B cell (primary cell): ENCODE results near the gene HBS1L. TPM values are rescaled to one million over a fixed set of nuclear protein-coding genes. Genes with fewer than 3 reads are reported as not detected.

Source experiments
- ATAC-seq: fragments of 200-7000 bp; cut with Tn5 transposase; one replicate; pipeline ENCODE4 v1.10.0; 2021; ENCODE audit warnings: low read depth, mild to moderate bottlenecking, moderate number of reproducible peaks, moderate library complexity
- CTCF ChIA-PET: fragments of 350-600 bp; sonication (Branson Sonifier 250); formaldehyde crosslinking; loops from one replicate; lab custom pipeline; 2021; ENCODE audit warnings: antibody characterized with exemption, inconsistent platforms; lab: Charles Lee
- POLR2A ChIA-PET: fragments of 350-600 bp; sonication (Branson Sonifier 250); formaldehyde crosslinking; loops from one replicate; lab custom pipeline; 2021; ENCODE audit warnings: antibody characterized with exemption; lab: Charles Lee
- DNase-seq: peaks from one replicate; pipeline ENCODE4 v3.0.0; 2013
- H2AFZ ChIP-seq: 2 replicates; pipeline ENCODE4 v1.6.1; 2012; ENCODE audit warnings: mild to moderate bottlenecking, low read depth, low read length; ENCODE audit not compliant: insufficient read depth, poor library complexity, severe bottlenecking
- H3K27ac ChIP-seq, 2 donors: 1 replicate in 1 of 2; 2 replicates in 1 of 2; pipeline ENCODE4 v1.5.1; 2012 to 2013; ENCODE audit warnings: low read length in 2 of 2, mild to moderate bottlenecking in 2 of 2, moderate library complexity in 1 of 2
- H3K27me3 ChIP-seq, 4 experiments: fragments of 200-600 bp in 1 of 4; sonication (generic) in 1 of 4; replicated peaks in 1 of 4; 1 replicate in 2 of 4; 2 replicates in 2 of 4; pipeline versions ENCODE4 v1.6.1 to v1.7.0; 2013 to 2016; ENCODE audit warnings: low read length in 3 of 4, mild to moderate bottlenecking in 2 of 4, mixed read lengths in 1 of 4, moderate library complexity in 1 of 4; ENCODE audit not compliant: insufficient read depth in 4 of 4, control insufficient read depth in 3 of 4; ENCODE audit errors: control extremely low read depth in 1 of 4
- H3K36me3 ChIP-seq, 2 experiments: replicated peaks in 1 of 2; 1 replicate in 1 of 2; 2 replicates in 1 of 2; pipeline versions ENCODE4 v1.6.1 to v1.7.1; 2013; ENCODE audit warnings: low read length in 1 of 2; ENCODE audit not compliant: insufficient read depth in 2 of 2, control insufficient read depth in 1 of 2; ENCODE audit errors: control extremely low read depth in 1 of 2, extremely low read depth in 1 of 2
- H3K4me1 ChIP-seq, 2 donors: fragments of 200-600 bp in 1 of 2; sonication (generic) in 1 of 2; 1 replicate in 1 of 2; 2 replicates in 1 of 2; pipeline versions ENCODE4 v1.5.1 to v1.6.1; 2013 to 2017; ENCODE audit warnings: low read length in 2 of 2; ENCODE audit not compliant: control insufficient read depth in 2 of 2, insufficient read depth in 2 of 2
- H3K4me2 ChIP-seq: replicated peaks from 2 replicates; pipeline ENCODE3; 2012; ENCODE audit warnings: mild to moderate bottlenecking, low read depth, low read length; ENCODE audit not compliant: poor library complexity, severe bottlenecking
- H3K4me3 ChIP-seq, 5 experiments: fragments of 200-600 bp in 1 of 5; sonication (generic) in 1 of 5; 1 replicate in 3 of 5; 2 replicates in 2 of 5; pipeline versions ENCODE4 v1.5.1 to v1.7.0; 2011 to 2016; ENCODE audit warnings: low read length in 4 of 5, mild to moderate bottlenecking in 4 of 5, low read depth in 2 of 5, control low read depth in 1 of 5, moderate library complexity in 1 of 5; ENCODE audit not compliant: insufficient read depth in 1 of 5; ENCODE audit errors: control extremely low read depth in 1 of 5, extremely low read depth in 1 of 5
- H3K79me2 ChIP-seq: fragments of 200-600 bp; sonication (generic); one replicate; pipeline ENCODE4 v1.6.0; 2016; ENCODE audit warnings: low read length; ENCODE audit not compliant: control insufficient read depth, insufficient read depth
- H3K9ac ChIP-seq: fragments of 200-600 bp; sonication (generic); 2 replicates; pipeline ENCODE4 v1.6.1; 2017; ENCODE audit warnings: mild to moderate bottlenecking, low read length, moderate library complexity
- H3K9me3 ChIP-seq, 3 donors: one replicate each; pipeline versions ENCODE4 v1.6.1 to v1.7.1; 2013; ENCODE audit warnings: low read length in 2 of 3; ENCODE audit not compliant: control insufficient read depth in 2 of 3, insufficient read depth in 1 of 3; ENCODE audit errors: control extremely low read depth in 1 of 3
- H4K20me1 ChIP-seq: 2 replicates; pipeline ENCODE4 v1.6.0; 2012; ENCODE audit warnings: mild to moderate bottlenecking, low read length; ENCODE audit not compliant: insufficient read depth, control insufficient read depth, poor library complexity, severe bottlenecking
- H3K27ac Mint-ChIP-seq: one replicate; pipeline ENCODE4 v1.8.0; 2021; ENCODE audit warnings: mixed read lengths
- H3K27me3 Mint-ChIP-seq: one replicate; pipeline ENCODE4 v1.8.0; 2021; ENCODE audit warnings: mixed read lengths
- H3K4me1 Mint-ChIP-seq: one replicate; pipeline ENCODE4 v1.8.0; 2021; ENCODE audit warnings: mixed read lengths
- H3K4me3 Mint-ChIP-seq: one replicate; pipeline ENCODE4 v1.8.0; 2021; ENCODE audit warnings: mixed read lengths
- H3K9me3 Mint-ChIP-seq: one replicate; pipeline ENCODE4 v1.8.0; 2022; ENCODE audit warnings: mixed read lengths; ENCODE audit not compliant: insufficient read depth
- EZH2 ChIP-seq: IDR thresholded peaks from 2 replicates; pipeline ENCODE4 v1.6.1; 2012; ENCODE audit warnings: borderline replicate concordance, low read depth, mild to moderate bottlenecking, moderate library complexity, low read length; ENCODE audit not compliant: insufficient read depth, poor library complexity, severe bottlenecking
- WGBS: methylation state at CpG from one replicate; pipeline ENCODE4 v1.1.5; 2013; ENCODE audit warnings: missing lambda C conversion rate; ENCODE audit not compliant: insufficient coverage; 5-methylcytosine and 5-hydroxymethylcytosine counted together
- intact Hi-C: fragments of 100-400 bp; cut with micrococcal nuclease; formaldehyde crosslinking; loops from one replicate; pipeline ENCODE4 v1.10.0; 2022
- polyA plus RNA-seq: library from polyadenylated mRNA; depleted of rRNA; stranded (reverse); fragments of >200 nt; gene quantifications from 2 replicates; pipeline ENCODE4 v1.2.3, GENCODE V29; 2012
- total RNA-seq, 2 donors: library from RNA; stranded (reverse); fragments of 120-200 nt in 1 of 2; gene quantifications; 1 replicate in 1 of 2; 2 replicates in 1 of 2; pipeline versions ENCODE4 v1.2.3 to v1.2.4, GENCODE V29; 2013 to 2022
- TF ChIP-seq, protein P1 (sequence below): fragments of 200-600 bp; IDR thresholded peaks from one replicate; pipeline ENCODE4 v1.8.0; 2022; ENCODE audit warnings: antibody characterized with exemption, mild to moderate bottlenecking

Gene HBS1L
- total and polyA plus RNA-seq, 2 donors (not counting 1 experiment from before 2014, with no cell fraction given), result 10.3 to 58.2 TPM

DNA sequence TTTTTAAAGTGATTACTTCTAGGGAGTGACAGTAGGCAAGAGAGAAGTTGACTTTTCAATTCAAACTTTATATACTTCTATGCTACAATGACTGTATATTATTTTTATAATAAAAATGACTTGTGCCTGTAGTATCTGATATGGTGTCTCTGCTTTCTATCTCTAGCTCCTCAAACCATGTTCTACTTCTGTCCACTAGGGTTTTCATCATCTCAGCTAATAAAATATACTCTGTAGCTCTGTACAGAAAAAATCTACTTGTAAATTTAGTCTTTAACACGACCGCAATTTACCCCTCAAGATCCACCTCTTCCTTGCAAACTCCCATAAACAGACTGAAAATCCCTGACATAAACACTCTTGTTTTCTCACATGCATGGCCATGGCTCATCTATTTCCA, 42.3 kb downstream of the HBS1L start:
- intact Hi-C loops, result no loop called here

DNA sequence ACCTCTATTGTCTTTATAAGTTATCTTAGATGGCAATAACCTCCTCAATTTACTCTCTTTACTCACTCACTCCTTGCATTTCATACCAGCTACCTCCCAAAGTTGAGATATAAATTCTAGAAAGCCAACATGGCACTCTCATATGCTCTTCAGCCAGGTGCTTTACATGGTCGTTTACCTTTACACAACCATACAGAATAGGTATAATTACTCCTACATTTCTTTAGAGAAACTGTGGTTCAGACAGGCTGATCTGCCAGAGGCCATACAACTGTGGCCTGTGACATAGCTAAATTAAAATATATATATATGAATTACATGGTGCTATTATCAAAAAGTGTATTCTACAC, 45.7 kb downstream of the HBS1L start:
- H3K36me3 ChIP-seq, result peaks cover 6 to 8% of the 10 kb centered on the region in 2 experiments
- Mint-ChIP-seq H3K9me3 (no peaks in the 10 kb centered on the region), H3K4me3 (no peak overlapping the region), H3K4me1 (peaks cover 20% of the 10 kb centered on the region), H3K27me3 (no peaks in the 10 kb centered on the region), H3K27ac (no peak overlapping the region)
- H2AFZ ChIP-seq, result no peak overlapping the region
- peaks cover 0 to 4% of the 10 kb centered on the region in 2 donors for H3K4me1 ChIP-seq
- no peaks in the 10 kb centered on the region for H3K27me3 ChIP-seq
- no peaks in the 10 kb centered on the region for H3K9me3 ChIP-seq
- DNase-seq, result no peak
- intact Hi-C loops, result no loop called here
- no peak overlapping the region for H3K27ac ChIP-seq
- no peak overlapping the region for H3K4me2 ChIP-seq
- H3K4me3 ChIP-seq, result no peak overlapping the region
- ChIA-PET POLR2A (no interaction called here), CTCF (no interaction called here)
- no peak for TF ChIP-seq EZH2
- TF ChIP-seq, protein P1, sequence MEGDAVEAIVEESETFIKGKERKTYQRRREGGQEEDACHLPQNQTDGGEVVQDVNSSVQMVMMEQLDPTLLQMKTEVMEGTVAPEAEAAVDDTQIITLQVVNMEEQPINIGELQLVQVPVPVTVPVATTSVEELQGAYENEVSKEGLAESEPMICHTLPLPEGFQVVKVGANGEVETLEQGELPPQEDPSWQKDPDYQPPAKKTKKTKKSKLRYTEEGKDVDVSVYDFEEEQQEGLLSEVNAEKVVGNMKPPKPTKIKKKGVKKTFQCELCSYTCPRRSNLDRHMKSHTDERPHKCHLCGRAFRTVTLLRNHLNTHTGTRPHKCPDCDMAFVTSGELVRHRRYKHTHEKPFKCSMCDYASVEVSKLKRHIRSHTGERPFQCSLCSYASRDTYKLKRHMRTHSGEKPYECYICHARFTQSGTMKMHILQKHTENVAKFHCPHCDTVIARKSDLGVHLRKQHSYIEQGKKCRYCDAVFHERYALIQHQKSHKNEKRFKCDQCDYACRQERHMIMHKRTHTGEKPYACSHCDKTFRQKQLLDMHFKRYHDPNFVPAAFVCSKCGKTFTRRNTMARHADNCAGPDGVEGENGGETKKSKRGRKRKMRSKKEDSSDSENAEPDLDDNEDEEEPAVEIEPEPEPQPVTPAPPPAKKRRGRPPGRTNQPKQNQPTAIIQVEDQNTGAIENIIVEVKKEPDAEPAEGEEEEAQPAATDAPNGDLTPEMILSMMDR, result no peak
- H3K9ac ChIP-seq, result no peak overlapping the region
- no peaks in the 10 kb centered on the region for H3K79me2 ChIP-seq
- WGBS, result no CpG with 5 or more reads among the region's 1 CpG
- no peaks in the 10 kb centered on the region for H4K20me1 ChIP-seq
- ATAC-seq, result no peak

More for the DNA sequence above, 42.3 kb downstream of the HBS1L start:
- Mint-ChIP-seq H3K27me3 (no peaks in the 10 kb centered on the region), H3K27ac (no peak overlapping the region), H3K9me3 (no peaks in the 10 kb centered on the region), H3K4me3 (no peak overlapping the region), H3K4me1 (peaks cover 30% of the 10 kb centered on the region)
- CTCF ChIA-PET, result no interaction called here
- Histone ChIP-seq H3K79me2 (peaks cover 5% of the 10 kb centered on the region), H3K4me1 (peaks cover 0 to 4% of the 10 kb centered on the region in 2 donors), H3K9me3 (no peaks in the 10 kb centered on the region), H3K36me3 (peaks cover 3 to 4% of the 10 kb centered on the region in 2 experiments), H3K4me3 (no peak overlapping the region), H2AFZ (no peak overlapping the region), H3K9ac (no peak overlapping the region), H3K27me3 (no peaks in the 10 kb centered on the region), H4K20me1 (no peaks in the 10 kb centered on the region), H3K4me2 (no peak overlapping the region), H3K27ac (no peak overlapping the region)
- no peak for ATAC-seq
- TF ChIP-seq EZH2, result no peak
- TF ChIP-seq, protein P1, result no peak
- no peak for DNase-seq
- WGBS, result 100% methylated on average over 2 of the region's 2 CpGs
- POLR2A ChIA-PET, result no interaction called here
